ENCODE measurements around the gene COL20A1.

Gene COL20A1

GRCh38 chr20:63315731-63316491, 22.9 kb downstream of the COL20A1 start:
- no peak overlapping the region for H3K27ac ChIP-seq (ENCODE audit: low read length, poor library complexity, severe bottlenecking)
- WGBS = 85% methylated on average over 28 of the region's 31 CpGs
- H2AK5ac ChIP-seq (ENCODE audit: low read length, severe bottlenecking) = no peak overlapping the region

GRCh38 chr20:63316502-63316921, 23.5 kb downstream of the COL20A1 start:
- H2BK12ac ChIP-seq (ENCODE audit: low read length in 2 of 2) = no peak overlapping the region
- no peak overlapping the region for H3K27ac ChIP-seq (ENCODE audit: low read length, poor library complexity, severe bottlenecking)
- H3K4me3 ChIP-seq (ENCODE audit: insufficient read depth in 1 of 2, low read depth in 1 of 2, low read length in 2 of 2) = no peak overlapping the region
- peaks cover 2 to 52% of the 10 kb centered on the region in 2 experiments for H3K27me3 ChIP-seq (ENCODE audit: control insufficient read depth in 1 of 2, insufficient read depth in 1 of 2, low read length in 2 of 2)
- H3K23ac ChIP-seq (ENCODE audit: low read length in 2 of 2) = no peak overlapping the region
- H3K9ac ChIP-seq (ENCODE audit: low read length) = no peak overlapping the region
- no peaks in the 10 kb centered on the region for H3K79me1 ChIP-seq (replicated peaks; ENCODE audit: low read length, poor library complexity, severe bottlenecking)
- H3K4me1 ChIP-seq (ENCODE audit: control insufficient read depth, insufficient read depth, low read depth, low read length) = no peaks in the 10 kb centered on the region
- H4K91ac ChIP-seq (ENCODE audit: low read length) = no peak overlapping the region
- no peaks in the 10 kb centered on the region for H3K36me3 ChIP-seq (ENCODE audit: control insufficient read depth in 1 of 2, insufficient read depth in 2 of 2, low read depth in 1 of 2, low read length in 2 of 2)
- no peak overlapping the region for H3K4ac ChIP-seq (ENCODE audit: low read depth in 1 of 2, low read length in 2 of 2)
- H2BK120ac ChIP-seq (ENCODE audit: low read depth, low read length) = no peak overlapping the region
- 90% methylated on average over 11 of the region's 14 CpGs for WGBS
- H3K14ac ChIP-seq (ENCODE audit: low read length in 2 of 2) = no peak overlapping the region
- no peak overlapping the region for H3K4me2 ChIP-seq (ENCODE audit: low read length, poor library complexity, severe bottlenecking)
- DNase-seq = no peak
- no peak overlapping the region for H3K18ac ChIP-seq (ENCODE audit: low read depth in 1 of 2, low read length in 2 of 2)
- H2BK15ac ChIP-seq (ENCODE audit: low read depth, poor library complexity, severe bottlenecking) = no peak overlapping the region
- H2AFZ ChIP-seq (ENCODE audit: low read depth, low read length) = no peak overlapping the region
- H2AK5ac ChIP-seq (ENCODE audit: low read length, severe bottlenecking) = no peak overlapping the region
- H2BK5ac ChIP-seq (ENCODE audit: low read depth, low read length, poor library complexity, severe bottlenecking) = no peak overlapping the region
- no peaks in the 10 kb centered on the region for H3K9me3 ChIP-seq (ENCODE audit: control insufficient read depth, low read length)
- H4K8ac ChIP-seq (ENCODE audit: low read length) = no peak overlapping the region

More at GRCh38 chr20:63315731-63316491, 22.9 kb downstream of the COL20A1 start:
- no peak overlapping the region for H2BK12ac ChIP-seq (ENCODE audit: low read length in 2 of 2)
- no peak overlapping the region for H3K4me3 ChIP-seq (ENCODE audit: insufficient read depth in 1 of 2, low read depth in 1 of 2, low read length in 2 of 2)
- no peaks in the 10 kb centered on the region for H3K9me3 ChIP-seq (ENCODE audit: control insufficient read depth, low read length)
- no peak overlapping the region for H4K8ac ChIP-seq (ENCODE audit: low read length)
- no peak overlapping the region for H3K4me2 ChIP-seq (ENCODE audit: low read length, poor library complexity, severe bottlenecking)
- H3K23ac ChIP-seq (ENCODE audit: low read length in 2 of 2) = no peak overlapping the region
- no peaks in the 10 kb centered on the region for H3K79me1 ChIP-seq (replicated peaks; ENCODE audit: low read length, poor library complexity, severe bottlenecking)
- no peak overlapping the region for H2AFZ ChIP-seq (ENCODE audit: low read depth, low read length)
- no peak overlapping the region for H3K18ac ChIP-seq (ENCODE audit: low read depth in 1 of 2, low read length in 2 of 2)
- H3K14ac ChIP-seq (ENCODE audit: low read length in 2 of 2) = no peak overlapping the region
- H3K36me3 ChIP-seq (ENCODE audit: control insufficient read depth in 1 of 2, insufficient read depth in 2 of 2, low read depth in 1 of 2, low read length in 2 of 2) = no peaks in the 10 kb centered on the region
- H2BK5ac ChIP-seq (ENCODE audit: low read depth, low read length, poor library complexity, severe bottlenecking) = no peak overlapping the region
- H3K4ac ChIP-seq (ENCODE audit: low read depth in 1 of 2, low read length in 2 of 2) = no peak overlapping the region
- DNase-seq = no peak
- no peak overlapping the region for H2BK15ac ChIP-seq (ENCODE audit: low read depth, poor library complexity, severe bottlenecking)
- H3K4me1 ChIP-seq (ENCODE audit: control insufficient read depth, insufficient read depth, low read depth, low read length) = no peaks in the 10 kb centered on the region
- no peak overlapping the region for H4K91ac ChIP-seq (ENCODE audit: low read length)
- H2BK120ac ChIP-seq (ENCODE audit: low read depth, low read length) = no peak overlapping the region
- H3K9ac ChIP-seq (ENCODE audit: low read length) = no peak overlapping the region
- H3K27me3 ChIP-seq (ENCODE audit: control insufficient read depth in 1 of 2, insufficient read depth in 1 of 2, low read length in 2 of 2) = peaks cover 0 to 49% of the 10 kb centered on the region in 2 experiments

- no peak overlapping the region for H3K18ac ChIP-seq (ENCODE audit: low read depth in 1 of 2, low read length in 2 of 2)
- H3K27me3 ChIP-seq (ENCODE audit: control insufficient read depth in 1 of 2, insufficient read depth in 1 of 2, low read length in 2 of 2) = peaks cover 6 to 58% of the 10 kb centered on the region in 2 experiments
- WGBS = 100% methylated on average over 2 of the region's 6 CpGs
- no peak overlapping the region for H2AFZ ChIP-seq (ENCODE audit: low read depth, low read length)
- H2AK5ac ChIP-seq (ENCODE audit: low read length, severe bottlenecking) = no peak overlapping the region
- H2BK15ac ChIP-seq (ENCODE audit: low read depth, poor library complexity, severe bottlenecking) = no peak overlapping the region
- no peak overlapping the region for H4K91ac ChIP-seq (ENCODE audit: low read length)
- H2BK12ac ChIP-seq (ENCODE audit: low read length in 2 of 2) = no peak overlapping the region
- H3K4me3 ChIP-seq (ENCODE audit: insufficient read depth in 1 of 2, low read depth in 1 of 2, low read length in 2 of 2) = no peak overlapping the region
- no peak overlapping the region for H2BK5ac ChIP-seq (ENCODE audit: low read depth, low read length, poor library complexity, severe bottlenecking)
- no peak overlapping the region for H3K23ac ChIP-seq (ENCODE audit: low read length in 2 of 2)
- no peak overlapping the region for H2BK120ac ChIP-seq (ENCODE audit: low read depth, low read length)
- H3K4ac ChIP-seq (ENCODE audit: low read depth in 1 of 2, low read length in 2 of 2) = no peak overlapping the region
- H3K14ac ChIP-seq (ENCODE audit: low read length in 2 of 2) = no peak overlapping the region
- H4K8ac ChIP-seq (ENCODE audit: low read length) = no peak overlapping the region
- H3K4me2 ChIP-seq (ENCODE audit: low read length, poor library complexity, severe bottlenecking) = no peak overlapping the region
- DNase-seq = no peak
- H3K36me3 ChIP-seq (ENCODE audit: control insufficient read depth in 1 of 2, insufficient read depth in 2 of 2, low read depth in 1 of 2, low read length in 2 of 2) = no peaks in the 10 kb centered on the region
- no peaks in the 10 kb centered on the region for H3K79me1 ChIP-seq (replicated peaks; ENCODE audit: low read length, poor library complexity, severe bottlenecking)
- H3K9ac ChIP-seq (ENCODE audit: low read length) = no peak overlapping the region
- H3K27ac ChIP-seq (ENCODE audit: low read length, poor library complexity, severe bottlenecking) = no peak overlapping the region
- no peaks in the 10 kb centered on the region for H3K9me3 ChIP-seq (ENCODE audit: control insufficient read depth, low read length)
- no peaks in the 10 kb centered on the region for H3K4me1 ChIP-seq (ENCODE audit: control insufficient read depth, insufficient read depth, low read depth, low read length)
Measured at GRCh38 chr20:63317061-63317460, 24.1 kb downstream of the COL20A1 start.

- Histone ChIP-seq H3K36me3 (ENCODE audit: control insufficient read depth in 1 of 2, insufficient read depth in 2 of 2, low read depth in 1 of 2, low read length in 2 of 2) (no peaks in the 10 kb centered on the region), H2AK5ac (ENCODE audit: low read length, severe bottlenecking) (no peak overlapping the region), H3K79me1 (replicated peaks; ENCODE audit: low read length, poor library complexity, severe bottlenecking) (no peaks in the 10 kb centered on the region), H3K9me3 (ENCODE audit: control insufficient read depth, low read length) (no peaks in the 10 kb centered on the region), H3K4me1 (ENCODE audit: control insufficient read depth, insufficient read depth, low read depth, low read length) (no peaks in the 10 kb centered on the region), H3K27ac (ENCODE audit: low read length, poor library complexity, severe bottlenecking) (no peak overlapping the region), H3K4ac (ENCODE audit: low read depth in 1 of 2, low read length in 2 of 2) (no peak overlapping the region), H2BK15ac (ENCODE audit: low read depth, poor library complexity, severe bottlenecking) (no peak overlapping the region), H3K27me3 (ENCODE audit: control insufficient read depth in 1 of 2, insufficient read depth in 1 of 2, low read length in 2 of 2) (peaks cover 12 to 59% of the 10 kb centered on the region in 2 experiments), H4K8ac (ENCODE audit: low read length) (no peak overlapping the region), H2AFZ (ENCODE audit: low read depth, low read length) (no peak overlapping the region), H3K14ac (ENCODE audit: low read length in 2 of 2) (no peak overlapping the region), H3K4me3 (ENCODE audit: insufficient read depth in 1 of 2, low read depth in 1 of 2, low read length in 2 of 2) (no peak overlapping the region), H3K18ac (ENCODE audit: low read depth in 1 of 2, low read length in 2 of 2) (no peak overlapping the region), H3K23ac (ENCODE audit: low read length in 2 of 2) (no peak overlapping the region), H2BK120ac (ENCODE audit: low read depth, low read length) (no peak overlapping the region), H3K9ac (ENCODE audit: low read length) (no peak overlapping the region), H3K4me2 (ENCODE audit: low read length, poor library complexity, severe bottlenecking) (no peak overlapping the region), H4K91ac (ENCODE audit: low read length) (no peak overlapping the region), H2BK12ac (ENCODE audit: low read length in 2 of 2) (no peak overlapping the region), H2BK5ac (ENCODE audit: low read depth, low read length, poor library complexity, severe bottlenecking) (no peak overlapping the region)
- no peak for DNase-seq
- WGBS = 82% methylated on average over 16 of the region's 18 CpGs
Measured at GRCh38 chr20:63317601-63318291, 24.8 kb downstream of the COL20A1 start.

Data from mesenchymal stem cell (in vitro differentiated cells and primary cell).